Caco-2 (cell line): ENCODE data around the gene MCM8. TPM values are rescaled to one million over a fixed set of nuclear protein-coding genes. Genes with fewer than 3 reads are reported as not detected.
A peak's percentile ranks its signal among the peaks of the same experiment; 100 is the strongest.

ENCODE experiments used
- Bru-seq: library from RNA; stranded (reverse); fragments of 400-500 nt; gene quantifications from one replicate; lab custom pipeline; 2021; lab: Mats Ljungman, UMichigan
- BruChase-seq, 2 experiments: library from RNA; stranded (reverse); fragments of 400-500 nt; gene quantifications; one replicate each; lab custom pipeline; 2021; lab: Mats Ljungman, UMichigan
- BruUV-seq: library from RNA; stranded (reverse); fragments of 400-500 nt; replicated peaks from 2 replicates; lab custom pipeline; 2021; lab: Mats Ljungman, UMichigan
- CTCF ChIA-PET: fragments of 300-600 bp; sonication (Branson Sonifier 250); formaldehyde crosslinking; loops from one replicate; lab custom pipeline; 2022; ENCODE audit warnings: antibody characterized with exemption; lab: Charles Lee
- POLR2A ChIA-PET: fragments of 300-600 bp; sonication (Branson Sonifier 250); formaldehyde crosslinking; loops from one replicate; lab custom pipeline; 2022; ENCODE audit warnings: antibody characterized with exemption; lab: Charles Lee
- DNase-seq, 2 experiments: peaks; one replicate each; pipeline versions ENCODE4 v3.0.0 to v3.0.0-alpha.2; 2020 to 2022
- H3K27me3 ChIP-seq: replicated peaks from 2 replicates; pipeline ENCODE4 v1.6.0; 2011; ENCODE audit warnings: low read length; ENCODE audit not compliant: control insufficient read depth, insufficient read depth
- H3K36me3 ChIP-seq: 2 replicates; pipeline ENCODE4 v1.5.1; 2011; ENCODE audit warnings: low read length; ENCODE audit not compliant: control insufficient read depth, insufficient read depth
- H3K4me1 ChIP-seq: fragments of 250-450 bp; sonication (Bioruptor Pico); 2 replicates; pipeline ENCODE4 v1.5.1; 2020; ENCODE audit warnings: mild to moderate bottlenecking
- H3K4me3 ChIP-seq: 2 replicates; pipeline ENCODE4 v1.5.1; 2011; ENCODE audit warnings: low read depth, mild to moderate bottlenecking, control low read depth, low read length
- H3K9me3 ChIP-seq: fragments of 250-450 bp; sonication (Bioruptor Pico); 2 replicates; pipeline ENCODE4 v1.5.1; 2020; ENCODE audit warnings: mild to moderate bottlenecking, moderate library complexity
- H3K27ac Mint-ChIP-seq: one replicate; pipeline ENCODE4 v1.8.0; 2022; ENCODE audit warnings: mixed read lengths; ENCODE audit not compliant: unreplicated experiment
- H3K27me3 Mint-ChIP-seq: one replicate; pipeline ENCODE4 v1.8.0; 2022; ENCODE audit warnings: mixed read lengths; ENCODE audit not compliant: insufficient read depth, unreplicated experiment
- H3K36me3 Mint-ChIP-seq: one replicate; pipeline ENCODE4 v1.8.0; 2022; ENCODE audit warnings: mild to moderate bottlenecking, mixed read lengths; ENCODE audit not compliant: insufficient read depth, unreplicated experiment
- H3K4me1 Mint-ChIP-seq: one replicate; pipeline ENCODE4 v1.8.0; 2022; ENCODE audit warnings: low read depth, mixed read lengths; ENCODE audit not compliant: unreplicated experiment
- H3K4me3 Mint-ChIP-seq: one replicate; pipeline ENCODE4 v1.8.0; 2022; ENCODE audit warnings: mild to moderate bottlenecking, moderate library complexity, mixed read lengths; ENCODE audit not compliant: unreplicated experiment
- H3K9me3 Mint-ChIP-seq: one replicate; pipeline ENCODE4 v1.8.0; 2022; ENCODE audit warnings: mixed read lengths; ENCODE audit not compliant: unreplicated experiment
- intact Hi-C: fragments of 100-400 bp; cut with micrococcal nuclease; formaldehyde crosslinking; loops from one replicate; pipeline ENCODE4 v1.10.0; 2022; ENCODE audit not compliant: unreplicated experiment
- long read RNA-seq: library from polyadenylated mRNA; stranded (forward); transcript quantifications from one replicate; pipeline ENCODE4 v2.0.0, GENCODE V29; 2022
- total RNA-seq: library from RNA; stranded (reverse); gene quantifications from 2 replicates; pipeline ENCODE4 v1.2.3, GENCODE V29; 2022
- TF ChIP-seq, protein P1 (sequence below), 2 experiments: fragments of 200-600 bp in 1 of 2; IDR thresholded peaks; 1 replicate in 1 of 2; 2 replicates in 1 of 2; pipeline versions ENCODE4 v1.5.1 to v1.8.0; 2011 to 2022; ENCODE audit warnings: antibody characterized with exemption in 1 of 2, control low read depth in 1 of 2, inconsistent platforms in 1 of 2, low read depth in 1 of 2, low read length in 1 of 2, mild to moderate bottlenecking in 1 of 2, moderate library complexity in 1 of 2; ENCODE audit not compliant: insufficient read depth in 1 of 2, severe bottlenecking in 1 of 2, unreplicated experiment in 1 of 2

MCM8 gene
- total RNA-seq (36.4 and 38.4 TPM in 2 replicates), Bru-seq, nascent RNA (percentile 89 among the genes with signal in this experiment), BruChase-seq, experiment 1, labeled RNA remaining after a 2-hour chase (percentile 91 among the genes with signal in this experiment), BruChase-seq, experiment 2, labeled RNA remaining after a 6-hour chase (percentile 91 among the genes with signal in this experiment)
- long read RNA-seq, partial matches to known transcripts, result 0 of 4 reads
- long read RNA-seq, other reads (novel, unspliced or antisense), result 2 of 4 reads

DNA sequence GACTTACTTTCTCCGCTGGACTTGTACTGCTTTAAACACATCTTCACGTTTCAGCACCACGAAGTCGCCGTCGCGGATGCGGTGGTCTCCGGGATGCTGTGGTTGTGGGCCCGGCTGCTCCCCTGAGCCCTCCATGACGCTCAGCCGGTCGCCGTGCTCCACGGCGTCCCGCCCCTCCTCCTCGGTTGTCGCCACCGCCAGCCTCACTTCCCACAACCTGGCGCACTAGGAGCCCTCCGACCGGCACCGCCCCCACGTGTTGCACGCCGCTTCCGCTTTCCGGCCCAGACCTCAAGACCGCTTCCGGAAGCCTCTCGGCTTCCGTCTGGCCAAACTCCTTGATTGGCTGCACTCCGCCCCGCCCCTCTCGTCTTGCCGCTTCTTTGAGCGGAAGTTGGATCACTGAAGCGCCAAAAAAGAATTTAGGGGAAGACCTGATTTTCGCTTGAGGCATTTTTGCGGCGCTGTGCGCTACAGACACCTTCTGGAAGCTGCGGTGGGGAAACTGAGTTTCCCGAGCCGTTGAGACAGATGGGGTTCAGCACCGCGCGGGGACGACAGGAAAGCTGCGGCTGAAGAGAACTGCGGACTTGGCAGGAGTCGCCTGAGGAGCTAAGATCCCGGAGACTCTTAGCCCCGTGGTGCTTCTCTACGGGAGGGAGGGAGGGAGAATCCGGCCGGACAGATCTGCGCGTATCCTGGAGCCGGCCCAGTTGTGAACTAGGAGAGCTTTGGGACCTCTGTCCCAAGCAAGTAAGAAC is at the start of gene MCM8, which contains the start of gene TRMT6:
Gene MCM8, plus strand, starts transcription at position 382 of the 761 bp plus-strand sequence. CDS start 1,364 bp downstream, outside the sequence.
Gene TRMT6, minus strand, starts transcription at position 263 of the 761 bp plus-strand sequence. Its CDS starts 128 bp downstream, at position 135.
- Mint-ChIP-seq H3K9me3 (no peaks in the 10 kb centered on the region), H3K4me3 (peak within 1 kb of the TSS; percentile 99), H3K27me3 (no peaks in the 10 kb centered on the region), H3K36me3 (peaks cover 49% of the 10 kb centered on the region), H3K27ac (peak within 1 kb of the TSS; percentile 86), H3K4me1 (no peaks in the 10 kb centered on the region)
- Histone ChIP-seq H3K4me1 (peaks cover 15% of the 10 kb centered on the region), H3K9me3 (no peaks in the 10 kb centered on the region), H3K27me3 (no peaks in the 10 kb centered on the region), H3K4me3 (peak within 1 kb of the TSS; percentile 60), H3K36me3 (peaks cover 4% of the 10 kb centered on the region; the same call in 1 of the 2 replicates)
- CTCF ChIA-PET, result interaction anchor here (0.5 to 1.7 kb wide), 6 partner anchors 36 to 421 kb away, joined by 3 to 7 read pairs (median 3); no protein-coding TSS in a partner anchor
- POLR2A ChIA-PET, result interaction anchor here (0.5 to 1.0 kb wide), 3 partner anchors 57 to 421 kb away, joined by 7 to 8 read pairs (median 8); no protein-coding TSS in a partner anchor
- TF ChIP-seq, protein P1, sequence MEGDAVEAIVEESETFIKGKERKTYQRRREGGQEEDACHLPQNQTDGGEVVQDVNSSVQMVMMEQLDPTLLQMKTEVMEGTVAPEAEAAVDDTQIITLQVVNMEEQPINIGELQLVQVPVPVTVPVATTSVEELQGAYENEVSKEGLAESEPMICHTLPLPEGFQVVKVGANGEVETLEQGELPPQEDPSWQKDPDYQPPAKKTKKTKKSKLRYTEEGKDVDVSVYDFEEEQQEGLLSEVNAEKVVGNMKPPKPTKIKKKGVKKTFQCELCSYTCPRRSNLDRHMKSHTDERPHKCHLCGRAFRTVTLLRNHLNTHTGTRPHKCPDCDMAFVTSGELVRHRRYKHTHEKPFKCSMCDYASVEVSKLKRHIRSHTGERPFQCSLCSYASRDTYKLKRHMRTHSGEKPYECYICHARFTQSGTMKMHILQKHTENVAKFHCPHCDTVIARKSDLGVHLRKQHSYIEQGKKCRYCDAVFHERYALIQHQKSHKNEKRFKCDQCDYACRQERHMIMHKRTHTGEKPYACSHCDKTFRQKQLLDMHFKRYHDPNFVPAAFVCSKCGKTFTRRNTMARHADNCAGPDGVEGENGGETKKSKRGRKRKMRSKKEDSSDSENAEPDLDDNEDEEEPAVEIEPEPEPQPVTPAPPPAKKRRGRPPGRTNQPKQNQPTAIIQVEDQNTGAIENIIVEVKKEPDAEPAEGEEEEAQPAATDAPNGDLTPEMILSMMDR (IDR thresholded peaks at IDR 0.05; ENCODE audit: insufficient read depth in 1 of 2, low read depth in 1 of 2, low read length in 1 of 2, severe bottlenecking in 1 of 2, unreplicated experiment in 1 of 2), result no peak
- BruUV-seq, result no TSS peak
- intact Hi-C loops, result loop anchor here (1.0 to 5.0 kb wide), 3 partner anchors 53 to 421 kb away; no protein-coding TSS in a partner anchor
- DNase-seq, result peak; percentile 98 to 99

GRCh38 chr20:5900908-5901307 is 49.5 kb upstream of the MCM8 start:
- TF ChIP-seq, protein P1 (IDR thresholded peaks at IDR 0.05; ENCODE audit: insufficient read depth in 1 of 2, low read depth in 1 of 2, low read length in 1 of 2, severe bottlenecking in 1 of 2, unreplicated experiment in 1 of 2), result no peak
- Mint-ChIP-seq H3K36me3 (no peaks in the 10 kb centered on the region), H3K4me1 (no peaks in the 10 kb centered on the region), H3K9me3 (peaks cover 5% of the 10 kb centered on the region), H3K4me3 (no peak overlapping the region), H3K27me3 (peaks cover 22% of the 10 kb centered on the region), H3K27ac (no peak overlapping the region)
- Histone ChIP-seq H3K36me3 (no peaks in the 10 kb centered on the region), H3K4me1 (no peaks in the 10 kb centered on the region), H3K9me3 (no peaks in the 10 kb centered on the region), H3K4me3 (no peak overlapping the region), H3K27me3 (no peaks in the 10 kb centered on the region; the same call in 1 of the 2 replicates)
- CTCF ChIA-PET, result no interaction called here
- DNase-seq, result no peak
- intact Hi-C loops, result no loop called here
- POLR2A ChIA-PET, result no interaction called here
- no TSS peak for BruUV-seq

- intact Hi-C loops, result no loop called here
- H3K36me3 ChIP-seq, result no peaks in the 10 kb centered on the region
- peaks cover 15% of the 10 kb centered on the region for H3K27me3 Mint-ChIP-seq
- no peak for DNase-seq
- H3K36me3 Mint-ChIP-seq, result no peaks in the 10 kb centered on the region
- no peaks in the 10 kb centered on the region for H3K9me3 ChIP-seq
- POLR2A ChIA-PET, result no interaction called here
- no peak overlapping the region for H3K4me3 Mint-ChIP-seq
- CTCF ChIA-PET, result no interaction called here
- H3K4me1 ChIP-seq, result no peaks in the 10 kb centered on the region
- TF ChIP-seq, protein P1 (IDR thresholded peaks at IDR 0.05; ENCODE audit: insufficient read depth in 1 of 2, low read depth in 1 of 2, low read length in 1 of 2, severe bottlenecking in 1 of 2, unreplicated experiment in 1 of 2), result no peak
- no peaks in the 10 kb centered on the region for H3K4me1 Mint-ChIP-seq
- H3K27me3 ChIP-seq, result no peaks in the 10 kb centered on the region
- H3K4me3 ChIP-seq, result no peak overlapping the region
- H3K27ac Mint-ChIP-seq, result no peak overlapping the region
- no TSS peak for BruUV-seq
- no peaks in the 10 kb centered on the region for H3K9me3 Mint-ChIP-seq
These were observed 41.5 kb upstream of the MCM8 start for GRCh38 chr20:5908981-5909380.
